Hepatocyte (in vitro differentiated cells): ENCODE data around the gene C20orf173.

ENCODE experiments used
- CTCF ChIP-seq: fragments of 200-600 bp; sonication (generic); IDR thresholded peaks from 2 replicates; pipeline ENCODE4 v1.5.1; 2016; ENCODE audit warnings: antibody characterized with exemption, mild to moderate bottlenecking; ENCODE audit not compliant: poor library complexity
- EZH2 ChIP-seq: fragments of 200-600 bp; sonication (generic); IDR thresholded peaks from 2 replicates; pipeline ENCODE4 v1.6.1; 2016; ENCODE audit warnings: antibody characterized with exemption, mild to moderate bottlenecking, borderline replicate concordance

- TF ChIP-seq CTCF: no peak
- TF ChIP-seq EZH2: no peak
These were observed 22.1 kb upstream of the C20orf173 start for GRCh38 chr20:35551503-35551902.
